Stomach (tissue), 19 donors: Measurements from ENCODE around the gene MARCHF11. TPM values are rescaled to one million over a fixed set of nuclear protein-coding genes. Genes with fewer than 3 reads are reported as not detected.

Experiments
- DNase-seq, 2 donors: peaks; one replicate each; pipeline versions ENCODE4 v3.0.0 to v3.0.0-alpha.2; 2013 to 2019
- H3K27ac ChIP-seq, 5 donors: fragments of 200-600 bp in 4 of 5; sonication (generic) in 4 of 5; one replicate each; pipeline ENCODE4 v1.5.1; 2013 to 2019; ENCODE audit warnings: mild to moderate bottlenecking in 1 of 5, moderate library complexity in 1 of 5
- H3K27me3 ChIP-seq, 3 donors: fragments of 200-600 bp; sonication (generic); one replicate each; pipeline ENCODE4 v1.5.1; 2017 to 2019; ENCODE audit warnings: mixed run types in 1 of 3
- H3K36me3 ChIP-seq, 4 donors: fragments of 200-600 bp; sonication (generic); 1 replicate in 3 of 4; 2 replicates in 1 of 4; pipeline ENCODE4 v1.5.1; 2016 to 2019
- H3K4me1 ChIP-seq, 4 donors: fragments of 200-600 bp; sonication (generic); one replicate each; pipeline ENCODE4 v1.5.1; 2016 to 2019
- H3K4me3 ChIP-seq, 4 donors: fragments of 200-600 bp; sonication (generic) in 3 of 4; one replicate each; pipeline ENCODE4 v1.5.1; 2016 to 2019; ENCODE audit warnings: mild to moderate bottlenecking in 1 of 4
- H3K9me3 ChIP-seq, 4 donors: fragments of 200-600 bp; sonication (generic); one replicate each; pipeline ENCODE4 v1.5.1; 2016 to 2019
- CTCF ChIP-seq, 7 experiments: fragments of 450-650 bp in 4 of 7; fragments of 200-600 bp in 3 of 7; sonication (generic) in 3 of 7; IDR thresholded peaks; one replicate each; pipeline ENCODE4 v1.5.1; 2016 to 2019; ENCODE audit warnings: antibody characterized with exemption in 7 of 7, control low read depth in 2 of 7, mild to moderate bottlenecking in 1 of 7
- EP300 ChIP-seq: sonication (generic); formaldehyde crosslinking; IDR thresholded peaks from one replicate; pipeline ENCODE4 v1.6.1; 2017; ENCODE audit warnings: antibody characterized with exemption
- POLR2A ChIP-seq, 4 donors: fragments of 450-650 bp; IDR thresholded peaks; one replicate each; pipeline ENCODE4 v1.6.1; 2016; ENCODE audit warnings: antibody characterized with exemption in 4 of 4, control low read depth in 2 of 4, mild to moderate bottlenecking in 1 of 4, moderate library complexity in 1 of 4
- POLR2AphosphoS5 ChIP-seq, 3 donors: sonication (generic); formaldehyde crosslinking; IDR thresholded peaks; one replicate each; pipeline ENCODE4 v1.6.1; 2016; ENCODE audit warnings: antibody characterized with exemption in 3 of 3
- whole genome bisulfite sequencing, 5 donors: extraction: QIAGEN DNeasy Blood & Tissue Kit in 3 of 5; methylation state at CpG; one replicate each; pipeline versions ENCODE4 v1.1.5 to v1.1.7; 2013 to 2018; 5-methylcytosine and 5-hydroxymethylcytosine counted together
- intact Hi-C: fragments of 100-400 bp; cut with DNase I; formaldehyde crosslinking; loops from one replicate; pipeline ENCODE4 v1.15.1; 2023; ENCODE audit warnings: low total_unique reads
- long read RNA-seq, 10 donors: transcript quantifications; one replicate each; lab custom pipeline, GENCODE V29; 2026
- polyA plus RNA-seq, 3 donors: library from polyadenylated mRNA; stranded (reverse); fragments of 200-250 nt; gene quantifications; one replicate each; pipeline ENCODE4 v1.2.3, GENCODE V29; 2013
- total RNA-seq, 5 donors: library from RNA; depleted of rRNA; stranded (reverse); fragments of >200 nt; gene quantifications; one replicate each; pipeline versions ENCODE4 v1.1.0 to v1.2.3, GENCODE V29; 2014 to 2016
- donor health status: healthy with polysubstance abuse.
- donor health status: Bipolar disorder and iron deficiency.
- donor health status: healthy.

MARCHF11 gene, protein sequence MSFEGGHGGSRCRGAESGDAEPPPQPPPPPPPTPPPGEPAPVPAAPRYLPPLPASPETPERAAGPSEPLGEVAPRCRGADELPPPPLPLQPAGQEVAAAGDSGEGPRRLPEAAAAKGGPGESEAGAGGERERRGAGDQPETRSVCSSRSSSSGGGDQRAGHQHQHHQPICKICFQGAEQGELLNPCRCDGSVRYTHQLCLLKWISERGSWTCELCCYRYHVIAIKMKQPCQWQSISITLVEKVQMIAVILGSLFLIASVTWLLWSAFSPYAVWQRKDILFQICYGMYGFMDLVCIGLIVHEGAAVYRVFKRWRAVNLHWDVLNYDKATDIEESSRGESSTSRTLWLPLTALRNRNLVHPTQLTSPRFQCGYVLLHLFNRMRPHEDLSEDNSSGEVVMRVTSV
- total RNA-seq (not detected), polyA plus RNA-seq (not detected)
- long read RNA-seq, donor 1, partial matches to known transcripts = 0 of 1 reads
- long read RNA-seq, donor 1, other reads (novel, unspliced or antisense) = 0 of 1 reads
- long read RNA-seq, donor 2 = 0 reads
- long read RNA-seq, donor 3 = 0 reads
- long read RNA-seq, donor 4 = 0 reads
- long read RNA-seq, donor 5 = 0 reads
- long read RNA-seq, donor 6 = 0 reads
- long read RNA-seq, donor 7 = 0 reads
- long read RNA-seq, donor 8 = 0 reads
- long read RNA-seq, donor 9 = 0 reads
- long read RNA-seq, donor 10 = 0 reads

DNA sequence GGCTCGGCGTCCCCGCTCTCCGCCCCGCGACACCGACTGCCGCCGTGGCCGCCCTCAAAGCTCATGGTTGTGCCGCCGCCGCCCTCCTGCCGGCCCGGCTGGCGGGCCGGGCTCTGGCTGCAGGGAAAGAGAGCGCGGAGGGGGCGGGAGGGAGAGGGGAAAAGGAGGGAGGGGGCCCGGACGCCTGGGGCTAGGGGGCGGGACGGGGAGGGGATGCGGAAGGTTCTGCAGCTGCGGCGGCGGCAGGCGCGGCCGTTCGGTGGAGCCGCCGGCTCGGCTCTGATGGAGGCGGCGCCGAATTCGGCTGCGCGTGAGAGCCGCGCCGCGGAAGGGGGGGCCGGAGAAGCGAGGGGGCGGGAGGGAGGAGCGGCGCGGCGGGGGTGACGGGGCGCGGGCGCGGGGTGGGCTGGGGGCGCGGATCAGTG is at the start of gene MARCHF11:
MARCHF11 (minus strand) TSS at position 281 of the 425 bp plus-strand sequence; CDS start at position 65, 216 bp downstream.
- intact Hi-C loops = no loop called here
- H3K9me3 ChIP-seq = peaks cover 0 to 9% (median 0%) of the 10 kb centered on the region in 4 donors
- peaks cover 0 to 17% (median 7%) of the 10 kb centered on the region in 4 donors for H3K4me1 ChIP-seq
- peak within 1 kb of the TSS; percentile 11 to 42 (median 28) for H3K4me3 ChIP-seq
- 1 to 8% (median 6%) methylated on average over 15 to 56 of the region's 59 CpGs for WGBS, 5 donors
- peaks cover 14 to 83% (median 33%) of the 10 kb centered on the region in 3 donors for H3K27me3 ChIP-seq
- no peak for TF ChIP-seq EP300
- TF ChIP-seq POLR2AphosphoS5 (IDR thresholded peaks at IDR 0.05) = no peak
- TF ChIP-seq CTCF (IDR thresholded peaks at IDR 0.05) = no peak
- peak in 1 of 2 donors; percentile 43 for DNase-seq
- no peak within 1 kb of the TSS for H3K27ac ChIP-seq
- H3K36me3 ChIP-seq = no peaks in the 10 kb centered on the region

DNA sequence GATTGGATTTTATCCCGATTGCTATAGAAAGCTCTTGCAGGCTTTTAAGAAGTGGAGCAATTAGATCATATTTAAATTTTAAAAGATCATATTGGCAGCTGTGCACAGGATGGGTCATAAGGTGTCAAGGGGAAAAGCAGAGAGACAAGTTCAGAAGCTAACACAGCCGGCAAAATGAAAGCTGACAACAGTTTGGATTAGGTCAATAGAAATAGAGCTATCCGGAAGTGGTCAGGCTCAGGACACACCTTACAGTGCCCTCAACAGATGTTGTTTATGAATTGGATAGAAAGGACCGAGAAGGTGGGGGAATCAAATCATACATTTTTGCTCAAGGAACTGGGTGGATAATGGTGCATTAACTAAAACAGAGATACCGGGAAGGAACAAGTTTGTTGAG is 46.3 kb upstream of the MARCHF11 start:
- H3K4me3 ChIP-seq = no peak overlapping the region
- no peaks in the 10 kb centered on the region for H3K4me1 ChIP-seq
- intact Hi-C loops = no loop called here
- H3K9me3 ChIP-seq = peaks cover 0 to 5% (median 0%) of the 10 kb centered on the region in 4 donors
- no peaks in the 10 kb centered on the region for H3K27me3 ChIP-seq
- no peak for DNase-seq
- 78 to 84% (median 78%) methylated on average over 5 of the region's 5 CpGs for WGBS, 5 donors
- H3K27ac ChIP-seq = no peak overlapping the region
- H3K36me3 ChIP-seq = no peaks in the 10 kb centered on the region
- TF ChIP-seq POLR2AphosphoS5 (IDR thresholded peaks at IDR 0.05) (no peak), CTCF (IDR thresholded peaks at IDR 0.05) (no peak), EP300 (no peak), POLR2A (IDR thresholded peaks at IDR 0.05) (no peak)

DNA sequence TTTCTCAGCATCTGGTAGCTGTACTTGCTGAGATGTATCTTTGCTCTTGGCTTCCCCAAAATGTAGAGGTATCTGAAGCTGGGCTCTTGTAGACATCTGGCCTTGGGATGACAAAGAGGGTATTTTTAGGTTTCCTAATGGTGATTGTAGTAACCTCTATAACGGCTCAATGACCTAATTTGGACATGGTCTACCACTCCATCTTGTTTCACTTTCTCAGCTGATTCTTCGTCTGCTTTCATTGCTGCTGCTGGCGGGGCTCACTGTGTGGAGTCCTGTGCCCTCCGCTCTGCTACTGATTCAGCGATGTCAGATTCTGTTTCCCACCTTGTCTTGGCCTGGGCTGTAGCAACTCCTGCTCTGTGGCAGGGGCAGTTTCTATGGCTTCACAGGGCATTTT is 12.7 kb upstream of the MARCHF11 start:
- Histone ChIP-seq H3K27ac (no peak overlapping the region), H3K27me3 (peaks cover 0 to 4% (median 0%) of the 10 kb centered on the region in 3 donors), H3K4me1 (no peaks in the 10 kb centered on the region), H3K9me3 (peaks cover 0 to 14% (median 8%) of the 10 kb centered on the region in 4 donors), H3K36me3 (no peaks in the 10 kb centered on the region), H3K4me3 (no peak overlapping the region)
- no peak for TF ChIP-seq POLR2A (IDR thresholded peaks at IDR 0.05)
- no peak for TF ChIP-seq CTCF (IDR thresholded peaks at IDR 0.05)
- no peak for TF ChIP-seq POLR2AphosphoS5 (IDR thresholded peaks at IDR 0.05)
- TF ChIP-seq EP300 = no peak
- intact Hi-C loops = no loop called here
- DNase-seq = no peak
- 68 to 87% (median 77%) methylated on average over 5 of the region's 5 CpGs for WGBS, 5 donors

DNA sequence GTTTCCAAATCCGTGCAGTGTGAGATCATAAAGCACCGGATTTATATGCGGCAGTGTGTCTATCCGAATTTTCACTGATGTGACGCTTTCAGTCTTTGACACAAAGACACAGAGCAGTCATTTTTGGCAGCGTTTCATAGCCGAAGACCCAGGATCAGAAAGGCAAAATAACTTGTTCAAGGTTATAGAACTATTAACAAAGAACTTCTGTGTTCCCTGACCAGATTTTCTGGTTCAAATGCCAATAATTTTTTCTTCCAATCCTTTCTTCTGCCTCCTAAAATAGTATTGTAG is 1.1 kb upstream of the MARCHF11 start:
- no peak overlapping the region for H3K27ac ChIP-seq
- no peak overlapping the region for H3K4me3 ChIP-seq
- intact Hi-C loops = no loop called here
- peaks cover 0 to 9% (median 0%) of the 10 kb centered on the region in 4 donors for H3K9me3 ChIP-seq
- no peak for TF ChIP-seq POLR2AphosphoS5 (IDR thresholded peaks at IDR 0.05)
- H3K4me1 ChIP-seq = peaks cover 0 to 17% (median 7%) of the 10 kb centered on the region in 4 donors
- H3K36me3 ChIP-seq = no peaks in the 10 kb centered on the region
- WGBS, 5 donors = 35 to 51% (median 38%) methylated on average over 7 of the region's 7 CpGs
- no peak for DNase-seq
- H3K27me3 ChIP-seq = peaks cover 14 to 74% (median 33%) of the 10 kb centered on the region in 3 donors
